GM19395 (cell line): ENCODE data around the gene C1QL1.

Source experiments
- ATAC-seq: cut with Tn5 transposase; IDR thresholded peaks from one replicate; pipeline ENCODE4 v1.9.1; 2021; ENCODE audit warnings: mild to moderate bottlenecking, moderate library complexity; ENCODE audit not compliant: unreplicated experiment

Gene C1QL1

GRCh38 chr17:44989552-44990138 lies 21.5 kb upstream of the C1QL1 start:
- no peak for ATAC-seq

DNA sequence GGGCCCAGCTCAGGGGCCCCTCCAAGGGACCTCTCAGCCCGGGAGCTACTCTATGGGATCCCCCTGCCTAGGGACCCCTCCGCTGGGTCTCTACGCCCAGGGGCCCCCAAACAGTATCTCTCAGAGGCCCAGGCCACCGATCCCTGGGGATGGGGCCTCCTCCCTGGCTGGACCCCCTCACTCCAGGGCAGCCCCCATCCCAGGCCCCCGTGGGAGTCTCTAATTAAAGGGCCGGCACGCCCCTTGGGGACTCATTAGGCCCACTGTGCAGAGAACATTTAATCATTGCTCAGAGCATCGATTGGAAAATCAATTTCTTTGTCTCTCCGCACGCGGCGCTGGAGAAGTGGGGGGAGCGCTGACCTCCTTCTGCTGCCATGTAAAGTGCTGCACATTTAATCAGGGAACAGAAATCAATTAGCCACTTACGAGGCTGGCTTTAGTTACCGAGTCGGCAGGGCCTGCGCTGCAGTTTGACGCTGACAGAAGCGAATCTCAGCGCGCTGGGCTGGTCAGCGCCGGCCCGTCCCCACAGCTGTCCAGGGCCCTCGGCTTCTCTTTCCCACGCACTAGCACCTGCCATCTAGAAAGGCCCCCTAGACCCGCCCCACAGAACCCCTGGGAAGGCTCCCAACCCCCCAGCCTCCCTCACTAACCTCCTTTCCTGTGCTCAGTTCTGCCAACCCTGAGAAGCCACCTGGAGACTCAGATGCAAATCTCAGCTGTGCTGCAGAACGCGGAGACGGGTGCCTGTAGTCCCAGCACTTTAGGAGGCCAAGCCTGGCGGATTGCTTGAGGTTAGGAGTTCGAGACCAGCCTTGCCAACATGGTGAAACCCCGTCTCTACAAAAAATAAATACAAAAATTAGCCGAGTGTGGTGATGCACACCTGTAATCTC lies 20.2 kb upstream of the C1QL1 start:
- no peak for ATAC-seq

GRCh38 chr17:44983563-44983962 lies 15.5 kb upstream of the C1QL1 start:
- ATAC-seq: no peak

DNA sequence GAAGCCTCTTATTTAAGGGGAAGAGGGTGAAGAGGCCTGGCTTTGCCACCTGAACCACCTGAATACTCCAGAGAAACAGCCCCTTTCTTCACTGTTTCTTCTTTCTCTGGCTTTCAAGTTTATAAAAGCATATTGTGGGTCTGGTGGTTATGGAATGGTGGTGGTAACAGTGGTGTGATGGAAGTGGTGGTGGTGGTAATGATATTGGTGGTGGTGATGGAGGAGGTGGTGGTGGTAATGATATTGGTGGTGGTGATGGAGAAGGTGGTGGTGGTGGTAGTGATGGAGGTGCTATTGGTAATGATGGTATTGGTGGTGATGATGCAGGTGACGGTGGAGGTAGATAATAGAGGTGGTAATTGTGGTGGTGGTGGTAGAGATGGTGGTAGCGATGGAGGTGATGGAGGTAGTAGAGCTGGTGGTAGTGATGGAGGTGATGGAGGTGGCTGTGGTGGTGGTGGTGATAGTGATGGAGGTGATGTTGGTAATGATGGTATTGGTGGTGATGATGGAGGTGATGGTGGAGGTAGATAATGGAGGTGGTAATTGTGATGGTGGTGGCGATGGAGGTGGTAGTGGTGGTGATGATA lies 14.1 kb upstream of the C1QL1 start:
- no peak for ATAC-seq

GRCh38 chr17:44981221-44981968 lies 13.3 kb upstream of the C1QL1 start:
- no peak for ATAC-seq

- ATAC-seq: no peak
These were observed 11.4 kb upstream of the C1QL1 start for GRCh38 chr17:44979426-44979995.

- no peak for ATAC-seq
These were observed 10.7 kb upstream of the C1QL1 start for GRCh38 chr17:44978807-44979206.

GRCh38 chr17:44977814-44978550 lies 9.9 kb upstream of the C1QL1 start:
- no peak for ATAC-seq

DNA sequence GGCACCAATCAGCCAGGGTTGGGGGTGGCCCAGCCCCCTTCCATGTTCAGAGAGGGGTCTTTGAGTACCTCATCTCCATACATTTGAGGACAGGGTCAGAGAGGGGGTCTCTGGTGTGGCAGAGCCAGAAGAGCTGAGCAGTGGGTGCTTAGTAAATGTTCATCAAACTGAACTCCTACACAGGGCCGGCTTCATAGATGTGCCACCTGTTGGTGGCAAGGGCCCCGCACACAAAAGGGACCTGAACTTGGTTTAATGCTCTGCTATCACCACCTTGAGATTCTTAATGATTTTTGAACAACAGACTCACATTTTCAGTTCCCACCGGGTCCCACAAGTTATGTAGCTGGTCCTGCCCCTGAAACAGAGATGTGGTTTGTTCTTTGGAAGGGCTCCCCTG lies 9.0 kb upstream of the C1QL1 start:
- no peak for ATAC-seq

DNA sequence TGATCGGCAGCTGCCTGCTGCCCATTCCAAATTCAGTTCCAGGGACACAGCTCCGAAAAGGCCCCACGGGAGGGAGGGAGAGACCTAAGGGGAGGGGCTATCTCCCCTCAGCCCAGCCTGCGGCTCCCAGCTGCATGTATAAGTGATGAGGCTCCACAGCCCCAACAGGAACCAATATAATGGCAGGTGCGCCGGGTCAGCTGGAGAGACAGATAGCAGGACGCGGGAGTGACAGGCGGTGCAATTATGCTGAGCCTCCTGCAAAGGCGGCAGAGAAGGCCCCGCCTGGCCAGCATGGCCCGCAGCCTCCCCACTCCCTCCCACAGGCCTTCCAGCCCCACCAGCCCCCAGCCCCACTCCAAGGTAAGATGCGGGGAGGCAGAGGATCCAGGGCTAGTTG lies 8.1 kb upstream of the C1QL1 start:
- no peak for ATAC-seq

- ATAC-seq: no peak
These were observed 4.8 kb upstream of the C1QL1 start for GRCh38 chr17:44972953-44973352.

- ATAC-seq: no peak
These were observed 3.8 kb upstream of the C1QL1 start for GRCh38 chr17:44971776-44972483.

DNA sequence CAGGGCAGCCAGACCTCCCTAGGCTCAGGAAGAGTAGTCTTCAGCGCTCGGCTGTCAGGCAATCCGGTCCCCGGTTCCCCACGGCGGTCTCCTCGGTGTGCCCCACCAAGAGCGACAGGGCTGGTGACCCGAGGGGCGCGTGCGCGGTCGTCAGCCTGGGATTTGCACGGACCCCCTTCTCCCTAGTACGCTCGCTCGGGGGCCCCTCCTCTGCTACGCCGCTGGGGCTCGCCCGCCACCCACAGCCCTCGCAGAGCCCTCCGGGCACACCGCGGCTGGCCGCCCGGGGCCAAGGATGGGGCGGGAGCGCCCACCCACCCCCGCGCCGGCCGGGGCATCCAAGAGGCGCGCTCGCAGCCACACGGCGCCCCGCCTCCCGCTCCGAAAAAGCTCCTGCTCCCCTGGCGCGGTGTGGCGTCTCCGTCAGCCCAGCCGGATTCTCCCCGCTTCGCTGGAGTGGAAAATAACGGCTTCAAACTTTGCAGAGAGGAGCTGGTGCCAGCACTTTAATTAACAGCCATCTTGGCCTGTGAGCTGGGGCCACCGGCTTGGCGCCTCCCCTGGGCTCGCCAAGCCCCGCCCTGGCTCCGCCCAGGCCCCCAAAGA lies 2.1 kb upstream of the C1QL1 start:
- ATAC-seq: no peak

- no peak for ATAC-seq
These were observed 1.2 kb upstream of the C1QL1 start for GRCh38 chr17:44969144-44969780.

DNA sequence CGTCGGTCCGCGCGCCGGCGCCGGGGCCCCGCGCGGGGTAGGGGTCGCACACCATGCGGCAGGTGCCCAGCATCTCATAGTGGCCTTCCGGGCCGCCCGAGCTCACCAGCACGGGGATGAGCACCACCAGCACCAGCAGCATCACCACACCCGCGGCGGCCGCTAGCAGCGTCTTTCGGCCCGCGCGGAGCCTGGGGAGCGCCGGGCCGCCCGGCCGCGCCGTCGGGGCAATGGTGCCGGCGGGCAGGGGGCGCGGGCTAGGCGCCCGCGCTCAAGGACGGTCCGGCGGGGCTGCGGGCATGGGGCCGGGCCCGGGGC lies 237 bp downstream of the C1QL1 start:
- ATAC-seq: no peak

DNA sequence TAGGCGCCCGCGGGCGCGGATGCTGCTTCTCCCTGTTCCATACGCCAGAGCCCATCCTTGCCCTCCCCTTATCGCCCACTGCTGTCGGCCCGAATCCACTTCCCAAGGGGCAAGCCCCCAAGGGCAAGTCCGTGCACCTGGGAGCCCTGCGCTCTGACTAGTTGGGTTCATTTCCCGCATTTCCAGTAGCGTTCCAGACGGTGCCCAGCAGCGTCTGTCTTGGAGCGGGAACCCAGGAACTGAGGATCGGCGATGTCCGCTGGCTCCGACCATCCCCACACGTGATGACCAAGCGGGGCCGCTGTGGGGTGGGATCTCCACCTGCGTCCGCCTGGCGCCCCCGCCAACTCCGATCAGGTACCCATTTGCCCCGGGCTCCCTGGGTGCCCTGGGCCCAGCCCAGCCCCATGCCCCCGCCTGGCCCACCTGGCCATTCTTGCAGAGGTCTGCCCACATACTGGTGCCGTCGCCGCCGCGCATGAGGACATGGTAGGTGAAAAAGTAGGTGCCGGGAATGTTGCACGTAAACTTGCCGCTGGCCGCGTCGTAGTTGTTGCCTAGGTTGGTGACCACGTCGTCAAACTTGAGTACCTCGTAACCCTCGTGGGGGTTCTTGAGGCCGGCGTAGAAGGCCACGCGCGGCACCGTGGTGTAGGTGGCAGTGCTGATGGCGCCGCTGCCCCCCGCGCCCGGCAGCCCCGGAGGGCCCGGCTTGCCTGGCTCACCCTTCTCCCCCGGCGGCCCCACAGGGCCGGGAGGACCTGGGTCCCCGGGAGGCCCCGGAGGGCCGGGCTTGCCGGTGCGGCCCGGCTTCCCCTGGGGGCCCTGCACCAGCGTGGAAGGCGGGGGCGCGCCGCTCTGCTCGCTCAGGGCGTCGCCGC lies 837 bp downstream of the C1QL1 start:
- no peak for ATAC-seq

- ATAC-seq: no peak
These were observed 1.6 kb downstream of the C1QL1 start for GRCh38 chr17:44966348-44967025.
